Lung (tissue), 12 donors: ENCODE results near the gene OR7D2. TPM values are rescaled to one million over a fixed set of nuclear protein-coding genes. Genes with fewer than 3 reads are reported as not detected.

ENCODE experiments used
- ATAC-seq: fragments of 200-7000 bp; cut with Tn5 transposase; one replicate; pipeline ENCODE4 v1.9.1; 2020; ENCODE audit warnings: moderate number of reproducible peaks; ENCODE audit not compliant: insufficient read depth, low FRiP score
- DNase-seq, 3 donors: peaks; one replicate each; pipeline ENCODE4 v3.0.0-alpha.2; 2013 to 2017
- H3K27ac ChIP-seq, 2 donors: one replicate each; pipeline ENCODE4 v1.5.1; 2013; ENCODE audit warnings: mild to moderate bottlenecking in 2 of 2, moderate library complexity in 2 of 2, control low read depth in 1 of 2, inconsistent platforms in 1 of 2, low read depth in 1 of 2, low read length in 1 of 2
- H3K27me3 ChIP-seq, 3 donors: one replicate each; pipeline ENCODE4 v1.5.1; 2013; ENCODE audit warnings: low read length in 2 of 3; ENCODE audit not compliant: control insufficient read depth in 3 of 3, insufficient read depth in 3 of 3
- H3K36me3 ChIP-seq, 4 donors: one replicate each; pipeline ENCODE4 v1.5.1; 2013; ENCODE audit warnings: low read length in 4 of 4, mild to moderate bottlenecking in 1 of 4, moderate library complexity in 1 of 4; ENCODE audit not compliant: control insufficient read depth in 4 of 4, insufficient read depth in 4 of 4
- H3K4me1 ChIP-seq, 5 donors: one replicate each; pipeline ENCODE4 v1.5.1; 2013; ENCODE audit warnings: low read length in 5 of 5, mild to moderate bottlenecking in 2 of 5, moderate library complexity in 1 of 5; ENCODE audit not compliant: control insufficient read depth in 5 of 5, insufficient read depth in 5 of 5
- H3K4me3 ChIP-seq: one replicate; pipeline ENCODE4 v1.5.1; 2013; ENCODE audit warnings: mild to moderate bottlenecking, control low read depth, moderate library complexity
- H3K9ac ChIP-seq, 2 donors: one replicate each; pipeline ENCODE4 v1.5.1; 2013; ENCODE audit warnings: low read length in 2 of 2, control low read depth in 1 of 2; ENCODE audit not compliant: insufficient read depth in 1 of 2
- H3K9me3 ChIP-seq, 4 donors: one replicate each; pipeline ENCODE4 v1.5.1; 2013; ENCODE audit warnings: low read length in 3 of 4, mild to moderate bottlenecking in 1 of 4, moderate library complexity in 1 of 4; ENCODE audit not compliant: control insufficient read depth in 4 of 4, insufficient read depth in 3 of 4
- WGBS, 2 donors: extraction: QIAGEN DNeasy Blood & Tissue Kit; methylation state at CpG; one replicate each; pipeline ENCODE4 v1.1.7; 2013; 5-methylcytosine and 5-hydroxymethylcytosine counted together
- polyA plus RNA-seq, 2 donors: library from polyadenylated mRNA; stranded (reverse); fragments of 200-250 nt; gene quantifications; one replicate each; pipeline ENCODE4 v1.2.1, GENCODE V29; 2013
- total RNA-seq, 2 donors: library from RNA; depleted of rRNA in 1 of 2; stranded (reverse); fragments of >200 nt in 1 of 2; gene quantifications; one replicate each; pipeline ENCODE4 v1.2.1, GENCODE V29; 2014 to 2021
- TF ChIP-seq, protein P1 (sequence below): IDR thresholded peaks from 2 replicates; pipeline ENCODE4 v1.5.1; 2012; ENCODE audit warnings: mild to moderate bottlenecking; ENCODE audit errors: control extremely low read depth, extremely low read depth
- donor health status: control.
- donor health status: control.
- donor health status: Bipolar disorder and iron deficiency.
- donor health status: healthy.
- donor health status: DM: yes; HTN: yes; CAD: no.

OR7D2 gene
- total and polyA plus RNA-seq, 4 donors = 0.01 TPM; not detected in 3

DNA sequence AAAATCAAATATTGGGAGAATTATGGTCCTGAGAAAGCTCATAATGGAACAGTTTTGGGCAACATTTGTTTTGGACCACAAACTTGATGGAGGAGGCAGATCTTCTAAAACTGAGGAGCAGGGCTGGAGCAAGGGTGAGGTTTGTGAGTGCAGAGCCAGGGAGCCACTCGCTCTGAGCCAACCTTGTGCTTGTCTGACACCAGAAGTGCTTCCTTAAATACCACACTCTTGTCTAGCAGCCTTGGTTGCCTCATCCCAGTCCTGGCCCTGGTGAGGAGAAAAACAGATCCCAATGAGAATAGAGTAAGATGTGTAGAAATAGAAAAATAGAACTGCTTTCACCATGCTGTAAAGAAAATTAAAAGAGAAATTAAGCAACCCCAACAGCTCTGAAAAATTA, 31.9 kb upstream of the OR7D2 start:
- H3K36me3 ChIP-seq = peaks cover 0 to 19% (median 14%) of the 10 kb centered on the region in 4 donors
- no peak for ATAC-seq
- H3K27me3 ChIP-seq = no peaks in the 10 kb centered on the region
- H3K27ac ChIP-seq = no peak overlapping the region
- no peak overlapping the region for H3K4me3 ChIP-seq
- no peak for DNase-seq
- TF ChIP-seq, protein P1, sequence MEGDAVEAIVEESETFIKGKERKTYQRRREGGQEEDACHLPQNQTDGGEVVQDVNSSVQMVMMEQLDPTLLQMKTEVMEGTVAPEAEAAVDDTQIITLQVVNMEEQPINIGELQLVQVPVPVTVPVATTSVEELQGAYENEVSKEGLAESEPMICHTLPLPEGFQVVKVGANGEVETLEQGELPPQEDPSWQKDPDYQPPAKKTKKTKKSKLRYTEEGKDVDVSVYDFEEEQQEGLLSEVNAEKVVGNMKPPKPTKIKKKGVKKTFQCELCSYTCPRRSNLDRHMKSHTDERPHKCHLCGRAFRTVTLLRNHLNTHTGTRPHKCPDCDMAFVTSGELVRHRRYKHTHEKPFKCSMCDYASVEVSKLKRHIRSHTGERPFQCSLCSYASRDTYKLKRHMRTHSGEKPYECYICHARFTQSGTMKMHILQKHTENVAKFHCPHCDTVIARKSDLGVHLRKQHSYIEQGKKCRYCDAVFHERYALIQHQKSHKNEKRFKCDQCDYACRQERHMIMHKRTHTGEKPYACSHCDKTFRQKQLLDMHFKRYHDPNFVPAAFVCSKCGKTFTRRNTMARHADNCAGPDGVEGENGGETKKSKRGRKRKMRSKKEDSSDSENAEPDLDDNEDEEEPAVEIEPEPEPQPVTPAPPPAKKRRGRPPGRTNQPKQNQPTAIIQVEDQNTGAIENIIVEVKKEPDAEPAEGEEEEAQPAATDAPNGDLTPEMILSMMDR = no peak
- H3K9me3 ChIP-seq = peaks cover 6 to 25% (median 15%) of the 10 kb centered on the region in 4 donors
- H3K4me1 ChIP-seq = peaks cover 0 to 11% (median 0%) of the 10 kb centered on the region in 5 donors
- 98 to 100% methylated on average over 1 of the region's 1 CpG for WGBS, 2 donors
- H3K9ac ChIP-seq = no peak overlapping the region

DNA sequence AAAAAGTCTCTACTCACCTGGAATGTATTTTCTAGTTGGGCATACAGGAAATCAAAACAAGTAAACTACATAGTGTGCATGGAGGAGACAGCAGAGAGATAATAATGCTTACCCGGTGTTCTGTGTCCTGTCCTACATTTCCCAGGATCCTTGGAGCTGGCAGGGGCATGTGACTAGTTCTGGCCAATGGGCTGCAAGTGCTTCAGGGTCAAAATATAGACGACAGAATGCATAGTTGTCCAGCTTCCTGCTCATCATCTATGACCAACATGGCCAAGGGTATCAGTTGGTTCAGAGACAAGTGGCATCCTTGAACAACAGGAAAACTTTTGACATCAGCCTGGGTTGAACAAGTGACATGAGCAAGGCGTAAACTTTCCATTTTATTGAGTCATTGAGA, 30.1 kb upstream of the OR7D2 start:
- H3K27me3 ChIP-seq = no peaks in the 10 kb centered on the region
- no peak overlapping the region for H3K4me3 ChIP-seq
- 93 to 98% methylated on average over 3 of the region's 3 CpGs for WGBS, 2 donors
- H3K4me1 ChIP-seq = peaks cover 0 to 11% (median 0%) of the 10 kb centered on the region in 5 donors
- H3K9me3 ChIP-seq = peaks cover 9 to 32% (median 17%) of the 10 kb centered on the region in 4 donors
- DNase-seq (no peak), ATAC-seq (no peak)
- no peak overlapping the region for H3K9ac ChIP-seq
- TF ChIP-seq, protein P1 = no peak
- no peak overlapping the region for H3K27ac ChIP-seq
- peaks cover 0 to 35% (median 18%) of the 10 kb centered on the region in 4 donors for H3K36me3 ChIP-seq

DNA sequence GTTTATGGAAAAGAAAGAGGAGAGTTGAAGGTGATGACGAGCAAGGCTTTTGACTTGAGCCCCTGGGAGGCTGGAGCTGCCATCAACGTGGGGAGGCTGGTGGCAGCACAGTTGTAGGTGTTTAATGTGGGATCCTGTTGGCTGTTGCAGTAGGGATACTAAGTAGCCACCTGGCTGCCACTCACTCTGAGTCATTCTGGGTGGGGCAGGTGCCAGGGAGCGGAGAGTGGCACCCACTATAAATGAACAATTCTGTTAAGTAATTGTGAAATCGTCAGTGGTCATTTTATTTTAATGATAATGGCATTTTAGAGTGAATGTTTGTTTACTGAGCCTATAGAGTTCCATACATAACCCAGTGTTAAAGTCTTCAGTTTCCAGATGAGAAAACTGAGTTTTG, 28.8 kb upstream of the OR7D2 start:
- H3K9ac ChIP-seq = no peak overlapping the region
- H3K36me3 ChIP-seq = peaks cover 0 to 40% (median 18%) of the 10 kb centered on the region in 4 donors
- H3K27ac ChIP-seq = no peak overlapping the region
- H3K27me3 ChIP-seq = no peaks in the 10 kb centered on the region
- DNase-seq = no peak
- H3K4me1 ChIP-seq = peaks cover 0 to 11% (median 0%) of the 10 kb centered on the region in 5 donors
- peaks cover 7 to 33% (median 13%) of the 10 kb centered on the region in 4 donors for H3K9me3 ChIP-seq
- 94% methylated on average over 4 of the region's 4 CpGs for WGBS, 2 donors
- H3K4me3 ChIP-seq = no peak overlapping the region
- no peak for ATAC-seq
- TF ChIP-seq, protein P1 = no peak

DNA sequence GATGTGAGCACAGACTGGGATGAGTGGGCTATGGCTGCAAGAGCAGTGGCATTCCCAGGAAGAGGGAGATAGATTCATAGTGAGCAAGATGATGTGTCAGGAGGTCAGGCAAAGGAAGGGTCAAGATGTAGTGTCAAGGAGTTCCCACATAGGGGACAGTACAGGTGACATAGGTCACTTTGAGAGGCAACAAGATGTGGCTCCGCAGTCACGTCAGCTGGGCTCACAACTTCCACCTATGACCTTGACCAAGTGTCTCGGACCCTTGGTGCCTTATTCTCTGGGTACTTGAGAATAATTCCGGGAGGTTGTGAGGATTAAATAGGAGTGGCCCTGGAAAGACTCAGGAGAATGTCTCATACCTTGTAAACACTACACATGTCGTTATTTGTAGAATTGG, 28.1 kb upstream of the OR7D2 start:
- peaks cover 4 to 41% (median 20%) of the 10 kb centered on the region in 4 donors for H3K36me3 ChIP-seq
- H3K4me1 ChIP-seq = peaks cover 0 to 11% (median 0%) of the 10 kb centered on the region in 5 donors
- TF ChIP-seq, protein P1 = no peak
- H3K27ac ChIP-seq = no peak overlapping the region
- H3K27me3 ChIP-seq = no peaks in the 10 kb centered on the region
- ATAC-seq = no peak
- 98 to 100% methylated on average over 5 of the region's 5 CpGs for WGBS, 2 donors
- no peak for DNase-seq
- H3K9me3 ChIP-seq = peaks cover 1 to 33% (median 12%) of the 10 kb centered on the region in 4 donors
- H3K9ac ChIP-seq = no peak overlapping the region
- H3K4me3 ChIP-seq = no peak overlapping the region
